PC-9 (cell line): ENCODE measurements around the gene SHC2.

Experiments used
- EZH2 ChIP-seq: fragments of 200-600 bp; sonication (generic); IDR thresholded peaks from 2 replicates; pipeline ENCODE4 v1.8.0; 2017; ENCODE audit warnings: antibody characterized with exemption, low read depth
- TF ChIP-seq, protein P1 (sequence below): fragments of 200-600 bp; sonication (generic); conservative IDR thresholded peaks from 2 replicates; pipeline ENCODE4 v1.6.1; 2017; ENCODE audit warnings: mixed run types, antibody characterized with exemption, mild to moderate bottlenecking, moderate library complexity

DNA sequence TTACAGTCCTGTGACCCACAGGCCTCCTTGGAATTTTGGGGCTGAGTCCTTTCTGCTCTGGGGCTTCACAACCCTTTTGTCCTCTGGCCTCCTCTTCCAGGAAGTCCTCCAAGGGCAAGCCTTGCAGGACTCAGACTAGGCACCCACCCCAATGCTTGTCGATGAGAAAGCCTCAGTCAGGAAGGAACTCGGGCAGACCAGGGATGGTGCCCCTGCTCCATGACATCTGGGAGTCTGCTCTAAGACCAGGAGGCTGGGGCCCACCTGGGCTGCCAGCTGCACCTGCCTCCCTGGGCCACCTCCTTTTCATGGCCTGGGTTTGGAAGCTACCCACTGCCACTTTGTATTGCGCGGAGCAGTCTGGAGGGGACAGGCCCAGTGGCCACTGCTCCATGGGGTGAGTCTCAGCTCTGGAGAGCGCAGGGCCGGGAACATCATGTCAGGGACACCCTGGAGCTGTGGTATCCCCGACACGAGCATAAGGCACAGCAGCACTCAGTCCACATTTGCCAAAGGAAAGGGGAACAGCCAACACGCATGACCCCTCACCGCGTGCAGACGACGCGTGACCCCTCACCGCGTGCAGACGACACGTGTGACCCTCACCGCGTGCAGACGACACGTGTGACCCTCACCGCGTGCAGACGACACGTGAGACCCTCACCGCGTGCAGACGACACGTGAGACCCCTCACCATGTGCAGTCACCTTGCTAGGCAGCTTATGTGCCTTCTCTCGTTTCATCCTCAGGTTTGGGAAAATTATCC is 62.7 kb downstream of the SHC2 start:
- TF ChIP-seq, protein P1, sequence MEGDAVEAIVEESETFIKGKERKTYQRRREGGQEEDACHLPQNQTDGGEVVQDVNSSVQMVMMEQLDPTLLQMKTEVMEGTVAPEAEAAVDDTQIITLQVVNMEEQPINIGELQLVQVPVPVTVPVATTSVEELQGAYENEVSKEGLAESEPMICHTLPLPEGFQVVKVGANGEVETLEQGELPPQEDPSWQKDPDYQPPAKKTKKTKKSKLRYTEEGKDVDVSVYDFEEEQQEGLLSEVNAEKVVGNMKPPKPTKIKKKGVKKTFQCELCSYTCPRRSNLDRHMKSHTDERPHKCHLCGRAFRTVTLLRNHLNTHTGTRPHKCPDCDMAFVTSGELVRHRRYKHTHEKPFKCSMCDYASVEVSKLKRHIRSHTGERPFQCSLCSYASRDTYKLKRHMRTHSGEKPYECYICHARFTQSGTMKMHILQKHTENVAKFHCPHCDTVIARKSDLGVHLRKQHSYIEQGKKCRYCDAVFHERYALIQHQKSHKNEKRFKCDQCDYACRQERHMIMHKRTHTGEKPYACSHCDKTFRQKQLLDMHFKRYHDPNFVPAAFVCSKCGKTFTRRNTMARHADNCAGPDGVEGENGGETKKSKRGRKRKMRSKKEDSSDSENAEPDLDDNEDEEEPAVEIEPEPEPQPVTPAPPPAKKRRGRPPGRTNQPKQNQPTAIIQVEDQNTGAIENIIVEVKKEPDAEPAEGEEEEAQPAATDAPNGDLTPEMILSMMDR, result no peak
- no peak for TF ChIP-seq EZH2
